ENCODE results near the gene CAVIN2.

DNA sequence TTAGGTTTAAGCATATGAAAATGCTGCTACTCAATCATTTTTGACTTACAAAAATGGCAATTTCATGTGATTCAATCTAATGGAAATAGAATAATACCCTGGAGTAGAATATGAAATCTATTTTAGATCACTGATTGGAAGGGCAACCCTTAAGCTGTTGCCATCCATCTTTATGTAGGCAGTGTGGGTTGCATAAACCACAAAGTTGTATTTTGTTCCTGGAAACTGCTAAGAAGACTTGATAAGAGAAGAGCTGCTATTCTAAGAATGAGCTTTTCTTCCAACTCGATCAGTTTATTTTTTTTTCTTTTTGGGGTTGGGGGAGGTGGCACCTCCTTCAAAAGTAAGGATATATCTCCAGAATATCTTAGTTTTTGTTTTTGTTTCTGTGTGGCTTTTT is 60.2 kb downstream of the CAVIN2 start:
- TF ChIP-seq, protein P1, sequence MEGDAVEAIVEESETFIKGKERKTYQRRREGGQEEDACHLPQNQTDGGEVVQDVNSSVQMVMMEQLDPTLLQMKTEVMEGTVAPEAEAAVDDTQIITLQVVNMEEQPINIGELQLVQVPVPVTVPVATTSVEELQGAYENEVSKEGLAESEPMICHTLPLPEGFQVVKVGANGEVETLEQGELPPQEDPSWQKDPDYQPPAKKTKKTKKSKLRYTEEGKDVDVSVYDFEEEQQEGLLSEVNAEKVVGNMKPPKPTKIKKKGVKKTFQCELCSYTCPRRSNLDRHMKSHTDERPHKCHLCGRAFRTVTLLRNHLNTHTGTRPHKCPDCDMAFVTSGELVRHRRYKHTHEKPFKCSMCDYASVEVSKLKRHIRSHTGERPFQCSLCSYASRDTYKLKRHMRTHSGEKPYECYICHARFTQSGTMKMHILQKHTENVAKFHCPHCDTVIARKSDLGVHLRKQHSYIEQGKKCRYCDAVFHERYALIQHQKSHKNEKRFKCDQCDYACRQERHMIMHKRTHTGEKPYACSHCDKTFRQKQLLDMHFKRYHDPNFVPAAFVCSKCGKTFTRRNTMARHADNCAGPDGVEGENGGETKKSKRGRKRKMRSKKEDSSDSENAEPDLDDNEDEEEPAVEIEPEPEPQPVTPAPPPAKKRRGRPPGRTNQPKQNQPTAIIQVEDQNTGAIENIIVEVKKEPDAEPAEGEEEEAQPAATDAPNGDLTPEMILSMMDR (IDR thresholded peaks at IDR 0.05), result no peak
- no peak for TF ChIP-seq POLR2A (IDR thresholded peaks at IDR 0.05)

All from body of pancreas (tissue), 4 donors.